Spleen (tissue), 7 donors: ENCODE results near the gene KRTAP5-3.

Source experiments
- CTCF ChIP-seq, 11 experiments: fragments of 200-600 bp in 7 of 11; fragments of 450-650 bp in 4 of 11; sonication (generic) in 4 of 11; IDR thresholded peaks in 8 of 11; conservative IDR thresholded peaks in 3 of 11; 1 replicate in 7 of 11; 2 replicates in 4 of 11; pipeline versions ENCODE4 v1.4.0 to v1.8.0; 2016 to 2021; ENCODE audit warnings: antibody characterized with exemption in 11 of 11, inconsistent platforms in 4 of 11, mild to moderate bottlenecking in 1 of 11
- POLR2A ChIP-seq, 3 donors: fragments of 450-650 bp; IDR thresholded peaks; one replicate each; pipeline ENCODE4 v1.5.1; 2017; ENCODE audit warnings: antibody characterized with exemption in 3 of 3, mild to moderate bottlenecking in 1 of 3
- POLR2AphosphoS5 ChIP-seq, 3 donors: sonication (generic); formaldehyde crosslinking; IDR thresholded peaks; one replicate each; pipeline ENCODE4 v1.5.1; 2017; ENCODE audit warnings: antibody characterized with exemption in 3 of 3
- donor health status: DM: no; HTN: no; CAD: no; lungs with moderate emphysema.
- donor health status: DM: no; HTN: no; CAD: no.
- donor health status: DM: no; HTN: no; CAD: no.

GRCh38 chr11:1604181-1604580 is 4.1 kb downstream of the KRTAP5-3 start:
- TF ChIP-seq CTCF (IDR thresholded peaks at IDR 0.05 in 8 of 11, conservative IDR thresholded peaks at IDR 0.05 in 3 of 11) (no peak), POLR2A (IDR thresholded peaks at IDR 0.05) (no peak), POLR2AphosphoS5 (IDR thresholded peaks at IDR 0.05) (no peak)
